ENCODE results near the gene DOCK10.
A peak's percentile ranks its signal among the peaks of the same experiment; 100 is the strongest.

The DOCK10 gene

DNA sequence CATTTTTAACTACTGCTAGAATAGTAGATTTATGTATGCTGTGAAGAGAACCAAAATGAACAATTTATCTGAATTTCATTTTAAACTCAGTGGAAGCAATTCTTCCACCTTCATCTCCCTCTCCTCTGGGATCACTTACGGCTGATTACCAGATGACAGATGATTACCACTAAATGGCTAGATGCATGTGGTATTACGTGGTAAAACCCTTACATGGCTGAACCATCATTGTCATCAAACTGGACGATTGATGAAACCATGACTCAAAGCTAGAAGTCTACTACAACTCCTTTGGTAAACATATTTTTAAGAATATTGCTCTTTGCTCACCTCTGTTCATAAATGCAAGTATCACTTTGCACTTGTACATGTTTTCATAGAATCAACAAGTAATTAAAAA, 48.5 kb upstream of the DOCK10 start:
- TF ChIP-seq TCF4 (CRISPR knock-in tag; IDR thresholded peaks at IDR 0.05; ENCODE audit: borderline replicate concordance) (no peak), ZFP30 (CRISPR knock-in tag; IDR thresholded peaks at IDR 0.05) (no peak)
- peak; percentile 47; the same call in 2 of the 3 replicates for ATAC-seq

DNA sequence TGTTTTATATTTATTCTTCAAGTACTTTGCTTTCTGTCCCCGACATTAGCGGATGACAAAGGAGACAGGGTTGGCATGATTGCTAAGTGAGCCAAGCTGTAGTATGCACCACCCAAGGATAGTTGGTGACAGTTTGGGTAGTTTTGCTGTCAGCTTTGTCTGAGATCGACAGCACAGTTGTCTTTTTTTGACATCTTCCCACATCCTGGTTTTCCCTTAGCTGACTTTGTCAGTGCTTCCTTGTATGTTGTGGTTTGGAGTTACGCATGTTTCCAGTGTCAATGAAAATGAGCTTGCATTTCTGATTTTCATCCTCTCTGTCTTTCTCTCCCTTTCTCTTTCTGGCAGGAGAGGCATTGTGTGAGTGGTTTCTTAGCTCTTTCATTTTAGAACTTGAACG, 44.6 kb upstream of the DOCK10 start:
- no peak for ATAC-seq

DNA sequence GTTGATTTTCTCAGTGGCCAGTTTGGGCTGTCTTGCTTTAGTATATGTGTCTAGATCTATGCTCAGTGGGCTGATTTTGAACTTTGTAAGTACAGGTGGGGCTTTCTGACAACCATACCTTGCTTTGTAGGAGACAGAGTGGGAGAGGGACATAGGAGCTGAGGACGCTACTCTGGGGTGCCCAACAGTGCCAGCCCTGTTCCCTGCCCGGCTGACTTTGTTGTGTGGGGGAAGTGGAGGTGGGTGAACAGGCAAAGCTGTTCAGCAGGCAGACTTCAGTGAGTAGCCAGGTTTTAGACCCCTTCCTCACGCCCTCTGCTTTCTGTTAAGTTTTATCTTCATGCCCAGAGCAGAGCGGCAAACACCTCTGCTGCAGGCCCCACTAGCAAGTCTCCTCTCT, 44.2 kb upstream of the DOCK10 start:
- no peak for ATAC-seq

More for the DNA sequence above, 44.6 kb upstream of the DOCK10 start:
- TF ChIP-seq, protein P1, sequence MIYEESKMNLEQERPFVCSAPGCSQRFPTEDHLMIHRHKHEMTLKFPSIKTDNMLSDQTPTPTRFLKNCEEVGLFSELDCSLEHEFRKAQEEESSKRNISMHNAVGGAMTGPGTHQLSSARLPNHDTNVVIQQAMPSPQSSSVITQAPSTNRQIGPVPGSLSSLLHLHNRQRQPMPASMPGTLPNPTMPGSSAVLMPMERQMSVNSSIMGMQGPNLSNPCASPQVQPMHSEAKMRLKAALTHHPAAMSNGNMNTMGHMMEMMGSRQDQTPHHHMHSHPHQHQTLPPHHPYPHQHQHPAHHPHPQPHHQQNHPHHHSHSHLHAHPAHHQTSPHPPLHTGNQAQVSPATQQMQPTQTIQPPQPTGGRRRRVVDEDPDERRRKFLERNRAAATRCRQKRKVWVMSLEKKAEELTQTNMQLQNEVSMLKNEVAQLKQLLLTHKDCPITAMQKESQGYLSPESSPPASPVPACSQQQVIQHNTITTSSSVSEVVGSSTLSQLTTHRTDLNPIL (CRISPR knock-in tag; IDR thresholded peaks at IDR 0.05; ENCODE audit: low read depth) = no peak
- TF ChIP-seq ZNF70 (CRISPR knock-in tag; IDR thresholded peaks at IDR 0.05) (no peak), TOX (CRISPR knock-in tag; IDR thresholded peaks at IDR 0.05; ENCODE audit: borderline replicate concordance) (no peak), ZFP30 (CRISPR knock-in tag; IDR thresholded peaks at IDR 0.05) (no peak), ZFP3 (CRISPR knock-in tag; IDR thresholded peaks at IDR 0.05) (no peak), CSDC2 (CRISPR knock-in tag; IDR thresholded peaks at IDR 0.05) (no peak), SNAI2 (CRISPR knock-in tag; IDR thresholded peaks at IDR 0.05) (no peak), TCF4 (CRISPR knock-in tag; IDR thresholded peaks at IDR 0.05; ENCODE audit: borderline replicate concordance) (no peak), ZC3H10 (CRISPR knock-in tag; IDR thresholded peaks at IDR 0.05) (no peak), RARB (CRISPR knock-in tag; IDR thresholded peaks at IDR 0.05) (no peak), PPARA (CRISPR knock-in tag; IDR thresholded peaks at IDR 0.05; ENCODE audit: borderline replicate concordance) (no peak), ARNTL (CRISPR knock-in tag; IDR thresholded peaks at IDR 0.05; ENCODE audit: borderline replicate concordance, low read depth) (no peak), ZNF8 (CRISPR knock-in tag; IDR thresholded peaks at IDR 0.05) (no peak), GLIS3 (CRISPR knock-in tag; IDR thresholded peaks at IDR 0.05) (no peak), BACH2 (CRISPR knock-in tag; IDR thresholded peaks at IDR 0.05; ENCODE audit: borderline replicate concordance) (no peak), ISL1 (CRISPR knock-in tag; IDR thresholded peaks at IDR 0.05) (no peak), ZNF565 (CRISPR knock-in tag; conservative IDR thresholded peaks at IDR 0.05; ENCODE audit: low read depth) (no peak)
- TF ChIP-seq, protein P2, sequence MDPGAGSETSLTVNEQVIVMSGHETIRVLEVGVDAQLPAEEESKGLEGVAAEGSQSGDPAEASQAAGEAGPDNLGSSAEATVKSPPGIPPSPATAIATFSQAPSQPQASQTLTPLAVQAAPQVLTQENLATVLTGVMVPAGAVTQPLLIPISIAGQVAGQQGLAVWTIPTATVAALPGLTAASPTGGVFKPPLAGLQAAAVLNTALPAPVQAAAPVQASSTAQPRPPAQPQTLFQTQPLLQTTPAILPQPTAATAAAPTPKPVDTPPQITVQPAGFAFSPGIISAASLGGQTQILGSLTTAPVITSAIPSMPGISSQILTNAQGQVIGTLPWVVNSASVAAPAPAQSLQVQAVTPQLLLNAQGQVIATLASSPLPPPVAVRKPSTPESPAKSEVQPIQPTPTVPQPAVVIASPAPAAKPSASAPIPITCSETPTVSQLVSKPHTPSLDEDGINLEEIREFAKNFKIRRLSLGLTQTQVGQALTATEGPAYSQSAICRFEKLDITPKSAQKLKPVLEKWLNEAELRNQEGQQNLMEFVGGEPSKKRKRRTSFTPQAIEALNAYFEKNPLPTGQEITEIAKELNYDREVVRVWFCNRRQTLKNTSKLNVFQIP (CRISPR knock-in tag; IDR thresholded peaks at IDR 0.05; ENCODE audit: borderline replicate concordance, low read depth) = no peak
- TF ChIP-seq, protein P3, sequence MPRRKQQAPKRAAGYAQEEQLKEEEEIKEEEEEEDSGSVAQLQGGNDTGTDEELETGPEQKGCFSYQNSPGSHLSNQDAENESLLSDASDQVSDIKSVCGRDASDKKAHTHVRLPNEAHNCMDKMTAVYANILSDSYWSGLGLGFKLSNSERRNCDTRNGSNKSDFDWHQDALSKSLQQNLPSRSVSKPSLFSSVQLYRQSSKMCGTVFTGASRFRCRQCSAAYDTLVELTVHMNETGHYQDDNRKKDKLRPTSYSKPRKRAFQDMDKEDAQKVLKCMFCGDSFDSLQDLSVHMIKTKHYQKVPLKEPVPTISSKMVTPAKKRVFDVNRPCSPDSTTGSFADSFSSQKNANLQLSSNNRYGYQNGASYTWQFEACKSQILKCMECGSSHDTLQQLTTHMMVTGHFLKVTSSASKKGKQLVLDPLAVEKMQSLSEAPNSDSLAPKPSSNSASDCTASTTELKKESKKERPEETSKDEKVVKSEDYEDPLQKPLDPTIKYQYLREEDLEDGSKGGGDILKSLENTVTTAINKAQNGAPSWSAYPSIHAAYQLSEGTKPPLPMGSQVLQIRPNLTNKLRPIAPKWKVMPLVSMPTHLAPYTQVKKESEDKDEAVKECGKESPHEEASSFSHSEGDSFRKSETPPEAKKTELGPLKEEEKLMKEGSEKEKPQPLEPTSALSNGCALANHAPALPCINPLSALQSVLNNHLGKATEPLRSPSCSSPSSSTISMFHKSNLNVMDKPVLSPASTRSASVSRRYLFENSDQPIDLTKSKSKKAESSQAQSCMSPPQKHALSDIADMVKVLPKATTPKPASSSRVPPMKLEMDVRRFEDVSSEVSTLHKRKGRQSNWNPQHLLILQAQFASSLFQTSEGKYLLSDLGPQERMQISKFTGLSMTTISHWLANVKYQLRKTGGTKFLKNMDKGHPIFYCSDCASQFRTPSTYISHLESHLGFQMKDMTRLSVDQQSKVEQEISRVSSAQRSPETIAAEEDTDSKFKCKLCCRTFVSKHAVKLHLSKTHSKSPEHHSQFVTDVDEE (CRISPR knock-in tag; IDR thresholded peaks at IDR 0.05) = no peak
- TF ChIP-seq, protein P4, sequence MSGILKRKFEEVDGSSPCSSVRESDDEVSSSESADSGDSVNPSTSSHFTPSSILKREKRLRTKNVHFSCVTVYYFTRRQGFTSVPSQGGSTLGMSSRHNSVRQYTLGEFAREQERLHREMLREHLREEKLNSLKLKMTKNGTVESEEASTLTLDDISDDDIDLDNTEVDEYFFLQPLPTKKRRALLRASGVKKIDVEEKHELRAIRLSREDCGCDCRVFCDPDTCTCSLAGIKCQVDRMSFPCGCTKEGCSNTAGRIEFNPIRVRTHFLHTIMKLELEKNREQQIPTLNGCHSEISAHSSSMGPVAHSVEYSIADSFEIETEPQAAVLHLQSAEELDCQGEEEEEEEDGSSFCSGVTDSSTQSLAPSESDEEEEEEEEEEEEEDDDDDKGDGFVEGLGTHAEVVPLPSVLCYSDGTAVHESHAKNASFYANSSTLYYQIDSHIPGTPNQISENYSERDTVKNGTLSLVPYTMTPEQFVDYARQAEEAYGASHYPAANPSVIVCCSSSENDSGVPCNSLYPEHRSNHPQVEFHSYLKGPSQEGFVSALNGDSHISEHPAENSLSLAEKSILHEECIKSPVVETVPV (CRISPR knock-in tag; IDR thresholded peaks at IDR 0.05) = no peak

More for the DNA sequence above, 44.2 kb upstream of the DOCK10 start:
- TF ChIP-seq, protein P5, sequence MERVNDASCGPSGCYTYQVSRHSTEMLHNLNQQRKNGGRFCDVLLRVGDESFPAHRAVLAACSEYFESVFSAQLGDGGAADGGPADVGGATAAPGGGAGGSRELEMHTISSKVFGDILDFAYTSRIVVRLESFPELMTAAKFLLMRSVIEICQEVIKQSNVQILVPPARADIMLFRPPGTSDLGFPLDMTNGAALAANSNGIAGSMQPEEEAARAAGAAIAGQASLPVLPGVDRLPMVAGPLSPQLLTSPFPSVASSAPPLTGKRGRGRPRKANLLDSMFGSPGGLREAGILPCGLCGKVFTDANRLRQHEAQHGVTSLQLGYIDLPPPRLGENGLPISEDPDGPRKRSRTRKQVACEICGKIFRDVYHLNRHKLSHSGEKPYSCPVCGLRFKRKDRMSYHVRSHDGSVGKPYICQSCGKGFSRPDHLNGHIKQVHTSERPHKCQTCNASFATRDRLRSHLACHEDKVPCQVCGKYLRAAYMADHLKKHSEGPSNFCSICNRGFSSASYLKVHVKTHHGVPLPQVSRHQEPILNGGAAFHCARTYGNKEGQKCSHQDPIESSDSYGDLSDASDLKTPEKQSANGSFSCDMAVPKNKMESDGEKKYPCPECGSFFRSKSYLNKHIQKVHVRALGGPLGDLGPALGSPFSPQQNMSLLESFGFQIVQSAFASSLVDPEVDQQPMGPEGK (CRISPR knock-in tag; IDR thresholded peaks at IDR 0.05; ENCODE audit: borderline replicate concordance) = no peak
- TF ChIP-seq, protein P4 (CRISPR knock-in tag; IDR thresholded peaks at IDR 0.05) = no peak
- no peak for TF ChIP-seq ESRRG (CRISPR knock-in tag; IDR thresholded peaks at IDR 0.05)
- TF ChIP-seq TOX (CRISPR knock-in tag; IDR thresholded peaks at IDR 0.05; ENCODE audit: borderline replicate concordance) = no peak
- no peak for TF ChIP-seq GLIS3 (CRISPR knock-in tag; IDR thresholded peaks at IDR 0.05)
- TF ChIP-seq, protein P3 (CRISPR knock-in tag; IDR thresholded peaks at IDR 0.05) = no peak
- no peak for TF ChIP-seq ISL1 (CRISPR knock-in tag; IDR thresholded peaks at IDR 0.05)
- no peak for TF ChIP-seq SNAI2 (CRISPR knock-in tag; IDR thresholded peaks at IDR 0.05)
- no peak for TF ChIP-seq ZNF565 (CRISPR knock-in tag; conservative IDR thresholded peaks at IDR 0.05; ENCODE audit: low read depth)
- no peak for TF ChIP-seq ARNTL (CRISPR knock-in tag; IDR thresholded peaks at IDR 0.05; ENCODE audit: borderline replicate concordance, low read depth)
